ENCODE results near the gene VRK1.

- TF ChIP-seq CTCF (conservative IDR thresholded peaks at IDR 0.05 in 1 of 2, IDR thresholded peaks at IDR 0.05 in 1 of 2; ENCODE audit: extremely low read depth in 1 of 2, insufficient read depth in 1 of 2, low read depth in 1 of 2, low read length in 2 of 2), result no peak
- no peak for TF ChIP-seq EZH2 (IDR thresholded peaks at IDR 0.05; ENCODE audit: borderline replicate concordance, low read length)
Measured at GRCh38 chr14:96905065-96905464, 107.9 kb downstream of the VRK1 start.

All from mammary epithelial cell (primary cell).